GM18873 (cell line): Measurements from ENCODE around the gene BTBD3.

Source experiments
- ATAC-seq: cut with Tn5 transposase; IDR thresholded peaks from one replicate; pipeline ENCODE4 v1.9.1; 2021; ENCODE audit warnings: mild to moderate bottlenecking, moderate library complexity, moderate number of reproducible peaks; ENCODE audit not compliant: unreplicated experiment, low FRiP score

Gene BTBD3

DNA sequence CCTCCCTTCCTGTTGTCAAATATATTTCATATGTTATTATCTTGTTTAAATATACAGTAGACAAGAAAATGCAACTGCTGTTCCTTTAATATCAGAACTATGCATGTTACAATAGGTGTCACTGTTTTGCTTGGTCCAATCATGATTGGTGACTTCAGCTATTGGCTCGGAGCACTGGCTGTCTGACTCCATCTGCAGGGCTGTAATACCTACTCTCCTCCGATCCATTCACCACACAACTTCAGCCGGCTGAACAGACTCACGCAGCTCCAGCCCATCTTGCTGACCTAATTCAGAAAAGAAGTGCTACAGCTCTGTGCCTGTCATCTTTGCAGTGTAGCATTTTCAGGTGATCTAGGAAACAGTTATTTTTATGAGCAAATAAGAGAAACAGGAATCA lies at the start of gene BTBD3:
Gene BTBD3, plus strand, starts transcription at position 231 of the 400 bp plus-strand sequence. CDS start 383 bp downstream, outside the sequence.
- ATAC-seq, result no peak

DNA sequence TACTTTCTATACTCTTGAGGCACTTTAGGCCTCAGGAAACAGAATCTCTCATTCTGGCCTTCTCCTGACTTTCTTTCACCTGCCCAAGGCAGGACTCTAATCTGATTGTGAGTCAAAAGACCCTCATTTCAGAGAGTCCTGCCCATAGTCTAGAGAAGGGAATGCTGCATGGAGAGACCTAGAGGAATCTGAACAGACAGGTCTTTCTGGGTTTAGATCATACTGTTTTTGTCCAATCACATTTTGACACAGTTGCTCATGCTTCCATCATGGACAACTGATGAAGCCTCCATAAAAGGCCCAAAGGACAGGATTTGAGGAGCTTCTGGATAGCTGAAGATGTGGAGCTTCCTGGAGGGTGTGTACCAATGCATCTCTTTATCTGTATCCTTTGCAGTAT lies 48.1 kb upstream of the BTBD3 start:
- ATAC-seq, result no peak

DNA sequence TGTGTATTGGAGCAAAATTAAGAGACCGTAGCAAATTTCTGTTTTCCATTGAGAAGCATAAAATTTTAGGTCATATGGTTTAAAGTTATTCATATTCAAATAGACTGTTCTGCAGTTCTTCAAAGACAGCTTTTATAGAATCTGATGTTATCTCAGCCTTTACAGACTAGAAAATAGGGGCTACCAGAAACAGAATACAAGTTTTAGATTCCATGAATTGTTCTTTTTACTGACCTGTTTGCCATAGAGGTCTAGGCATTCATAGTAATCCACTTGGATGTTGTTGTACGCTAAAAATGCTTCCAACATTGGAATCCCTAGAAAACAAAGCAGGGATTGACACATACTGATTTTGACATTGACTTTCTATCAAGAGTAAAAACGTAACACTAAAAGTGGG lies 47.3 kb upstream of the BTBD3 start:
- no peak for ATAC-seq

DNA sequence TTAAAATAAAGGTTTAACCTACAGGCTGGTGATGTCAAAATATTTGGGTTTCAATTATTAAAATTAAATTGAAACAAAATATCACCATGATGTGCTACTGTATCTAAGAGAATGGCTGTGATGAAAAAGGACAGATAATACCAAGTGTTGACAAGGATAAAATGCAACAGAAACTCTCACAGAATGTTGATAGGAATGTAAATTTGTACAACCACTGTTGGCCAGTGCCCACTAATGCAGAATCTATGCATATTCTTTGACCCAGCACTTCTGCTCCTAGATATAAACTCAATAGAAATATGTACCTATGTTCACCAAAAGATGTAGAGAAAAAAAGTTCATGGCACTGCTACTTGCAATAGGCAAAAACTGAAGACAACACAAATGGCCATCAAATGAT lies 41.1 kb upstream of the BTBD3 start:
- no peak for ATAC-seq

DNA sequence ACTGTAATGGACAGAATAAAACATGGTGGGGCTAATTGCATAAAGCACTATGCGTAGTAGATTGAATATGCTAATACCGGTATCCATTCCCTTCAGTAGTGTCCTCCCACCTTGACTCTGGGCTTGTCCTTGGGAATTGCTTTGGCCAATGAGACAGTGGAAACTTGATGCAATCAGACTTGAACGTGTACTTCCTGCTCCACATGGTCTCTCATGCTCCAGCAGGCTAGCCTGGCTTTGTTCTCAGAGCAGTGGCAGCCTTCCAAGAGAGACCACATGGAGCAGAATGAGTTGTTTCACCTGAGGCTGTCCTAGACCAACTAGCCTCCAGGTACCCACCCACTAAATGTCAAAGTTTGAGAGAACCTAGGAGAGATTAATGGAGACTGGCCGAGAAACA lies 37.0 kb upstream of the BTBD3 start:
- ATAC-seq, result no peak

DNA sequence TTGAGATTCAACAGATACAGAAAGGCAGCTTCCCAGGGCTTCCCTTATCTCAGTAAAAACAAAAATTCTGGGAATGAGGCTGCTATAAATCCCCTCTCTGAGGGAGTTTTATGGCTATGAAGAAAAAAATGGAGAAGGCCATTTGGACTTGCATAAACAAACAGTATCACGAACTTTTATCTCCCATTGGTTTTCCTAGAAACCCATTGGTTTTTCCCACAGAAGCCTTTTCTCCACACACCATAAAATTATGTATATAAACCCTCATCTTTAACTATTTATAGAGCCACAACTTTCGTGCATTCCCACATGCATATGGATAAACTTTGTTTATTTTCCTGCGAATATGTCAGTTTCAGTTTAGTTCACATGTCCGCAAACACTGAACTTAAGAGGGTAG lies 36.2 kb upstream of the BTBD3 start:
- no peak for ATAC-seq

DNA sequence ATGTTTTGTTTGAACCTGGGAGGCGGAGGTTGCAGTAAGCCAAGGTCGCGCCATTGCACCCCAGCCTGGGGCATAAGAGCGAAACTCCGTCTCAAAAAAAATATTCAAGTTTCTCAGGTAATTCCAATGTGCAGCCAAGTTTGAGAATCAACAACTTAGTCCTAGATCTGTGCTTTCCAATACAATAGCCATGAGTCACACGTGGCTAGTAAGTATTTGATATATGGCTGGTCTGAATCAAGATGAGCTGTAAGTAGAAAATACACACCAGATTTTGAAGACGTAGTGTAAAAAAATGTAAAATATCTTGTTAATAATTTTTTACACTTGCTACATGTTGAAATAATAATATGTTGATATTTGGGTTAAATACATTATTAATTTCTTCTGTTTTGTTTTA lies 35.0 kb upstream of the BTBD3 start:
- no peak for ATAC-seq

DNA sequence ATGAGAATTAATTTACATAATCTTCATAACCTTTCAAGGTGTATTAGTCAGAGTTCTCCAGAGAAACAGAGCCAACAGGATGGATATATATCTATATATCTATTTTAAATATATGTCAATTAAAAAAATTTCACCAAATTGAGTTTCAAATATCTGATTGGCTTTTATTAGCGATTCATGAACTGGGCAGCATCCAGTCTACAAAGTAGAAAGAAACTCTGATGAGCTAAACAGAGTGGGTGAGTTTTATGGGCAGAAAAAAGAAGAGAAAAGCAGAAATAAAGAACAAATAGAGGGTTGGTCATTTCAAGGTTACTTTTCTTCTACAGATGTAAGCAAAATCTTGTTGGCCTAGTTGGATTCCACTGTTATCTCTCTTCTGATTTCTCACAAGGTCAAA lies 29.0 kb upstream of the BTBD3 start:
- no peak for ATAC-seq

DNA sequence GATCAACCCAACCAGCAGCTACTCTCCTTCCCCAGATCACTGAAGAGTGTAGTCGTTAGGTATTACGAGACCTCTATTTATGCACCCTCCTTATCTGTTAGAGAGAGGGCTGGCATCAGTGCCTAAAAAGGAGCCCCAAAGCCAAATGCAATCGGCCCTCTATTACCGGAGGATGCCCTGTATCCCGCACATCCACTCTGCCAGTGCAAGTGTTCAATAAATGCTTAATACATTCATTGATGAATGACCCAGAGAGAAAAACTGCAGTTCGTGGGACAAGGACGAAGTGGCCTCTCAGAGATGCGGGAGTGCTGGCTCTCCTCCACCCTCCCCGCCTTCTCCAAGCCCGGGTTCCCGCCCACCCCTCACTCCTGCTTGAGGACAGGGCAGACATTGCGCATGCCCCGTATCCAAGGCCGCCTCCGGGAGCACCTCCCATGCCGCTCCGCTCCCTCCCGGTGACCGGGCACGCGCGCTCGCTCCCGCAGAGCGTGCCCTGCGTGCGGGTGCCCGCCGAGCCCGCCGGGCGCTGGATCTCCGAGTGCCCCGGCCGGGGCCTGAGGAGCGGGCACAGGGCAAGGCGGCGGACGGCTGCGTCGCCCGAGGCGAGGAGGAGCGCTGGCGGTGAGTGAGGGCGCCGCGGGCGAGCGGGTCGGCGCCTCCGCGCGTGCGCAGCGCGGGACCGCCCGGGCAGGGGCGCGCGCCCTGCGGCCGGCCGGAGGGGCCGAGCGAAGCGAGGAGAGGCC lies 27.2 kb upstream of the BTBD3 start:
- ATAC-seq, result no peak

DNA sequence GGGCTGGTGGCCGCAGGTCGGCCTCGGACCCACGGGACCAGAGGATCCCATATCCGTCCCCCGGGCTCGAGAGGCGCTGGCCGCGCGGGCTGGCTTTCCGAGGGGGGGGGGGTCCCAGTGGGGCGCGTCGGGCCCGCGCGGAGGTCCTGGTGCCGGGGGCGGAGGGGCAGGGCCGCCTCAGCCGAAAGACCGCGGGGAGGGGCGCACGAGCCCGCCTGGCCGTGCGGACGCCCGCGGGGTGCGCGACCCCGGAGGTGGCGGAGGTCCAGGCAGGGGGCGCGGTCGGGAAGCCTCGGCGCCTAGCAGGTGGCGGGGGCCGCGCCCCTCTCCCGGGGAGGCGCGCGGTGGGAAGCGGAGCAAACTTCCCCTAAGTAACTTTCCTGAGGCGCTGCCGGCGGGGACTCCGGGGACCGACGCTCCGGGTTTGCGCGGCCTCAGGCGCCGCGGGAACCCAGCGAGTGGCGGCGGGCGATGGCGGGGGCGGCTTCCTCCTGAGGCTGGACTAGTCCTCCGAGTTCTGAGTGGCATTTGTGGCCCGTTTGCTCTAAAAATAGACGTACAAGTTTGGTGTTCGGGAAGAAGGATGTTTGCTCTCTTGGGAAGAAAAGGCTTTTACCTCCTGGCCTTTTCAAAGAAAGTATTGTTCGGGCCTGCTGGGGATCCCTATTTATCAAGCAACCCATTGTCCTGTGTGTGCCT lies 26.5 kb upstream of the BTBD3 start:
- no peak for ATAC-seq

DNA sequence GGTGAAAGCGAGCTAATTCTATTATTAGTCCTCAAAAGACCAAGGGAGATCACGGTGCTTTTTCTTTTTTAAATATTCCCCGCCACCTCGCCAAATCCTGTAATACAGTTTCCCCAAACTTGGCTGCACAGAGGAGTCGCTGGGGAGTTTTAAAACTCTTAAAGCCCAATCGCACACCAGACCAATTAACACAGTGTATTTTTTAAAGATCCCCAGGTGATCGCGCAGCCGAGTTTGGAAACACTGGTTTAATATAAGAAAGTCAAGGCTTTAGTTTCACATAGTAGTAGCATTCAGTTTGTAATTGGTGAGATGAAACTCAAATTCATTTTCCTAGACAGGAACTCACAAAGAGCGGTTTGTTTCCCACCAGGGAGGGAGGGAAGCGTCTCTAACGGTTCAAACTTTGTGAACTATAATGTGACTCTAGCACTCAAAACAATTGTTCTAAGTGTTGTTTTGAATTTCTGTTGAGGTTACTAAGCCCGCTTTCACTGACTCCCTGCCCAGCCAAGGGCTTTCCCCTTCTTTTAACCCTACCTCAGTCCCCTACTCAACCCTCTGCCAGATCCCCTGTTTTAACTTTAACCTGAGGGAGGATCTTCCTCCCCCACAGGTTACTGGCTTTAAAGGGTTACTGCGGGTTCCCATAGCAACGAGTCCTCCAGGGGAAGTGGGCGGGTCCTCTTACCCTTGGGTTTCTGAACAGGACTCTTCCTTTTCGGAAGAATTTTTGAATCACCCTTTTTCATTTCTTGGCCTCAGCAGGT lies 25.7 kb upstream of the BTBD3 start:
- no peak for ATAC-seq

DNA sequence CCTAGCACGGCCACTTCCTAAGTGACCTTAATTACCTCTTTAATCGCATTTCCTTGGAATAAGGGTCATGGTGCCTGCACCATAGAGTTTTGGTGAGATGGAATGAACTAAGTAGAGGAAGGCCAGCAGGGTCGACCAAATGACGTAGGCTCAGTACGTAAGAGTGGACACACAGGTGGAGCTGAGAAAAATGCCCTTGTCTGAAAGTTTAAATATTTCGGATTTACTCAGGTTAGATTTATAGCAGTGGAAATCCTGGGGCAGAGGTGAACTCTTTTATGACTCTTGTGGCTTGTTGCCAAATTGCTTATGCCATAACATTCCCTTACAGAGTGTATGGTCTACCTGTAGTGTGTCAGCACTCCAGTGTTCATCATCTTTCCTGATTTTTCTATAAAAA lies 23.6 kb upstream of the BTBD3 start:
- ATAC-seq, result no peak

DNA sequence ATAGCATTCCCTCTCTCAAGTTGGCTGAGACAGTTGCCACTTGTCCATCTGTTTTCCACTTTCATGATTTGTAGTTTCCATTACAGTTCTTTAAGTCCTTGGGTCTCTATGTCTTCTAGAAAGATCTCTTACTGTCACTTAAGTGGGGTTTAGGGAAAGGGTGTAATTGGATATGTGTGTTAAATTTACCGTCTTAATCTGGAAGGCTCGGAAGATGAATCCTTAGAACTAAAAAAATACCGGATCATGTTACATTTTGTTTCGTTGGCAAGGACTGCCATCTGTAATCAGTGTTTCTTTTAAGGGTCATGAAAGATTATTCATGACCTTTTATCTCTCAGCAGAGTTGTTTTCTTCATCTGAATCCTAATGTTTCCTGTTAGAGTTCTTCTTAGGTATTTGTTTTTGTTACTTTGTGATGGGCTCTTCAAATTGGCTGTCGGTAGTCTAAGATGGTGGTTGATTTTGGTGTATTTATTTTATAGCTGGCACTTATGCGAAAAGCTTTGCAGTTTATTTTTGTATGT lies 21.8 kb upstream of the BTBD3 start:
- no peak for ATAC-seq

DNA sequence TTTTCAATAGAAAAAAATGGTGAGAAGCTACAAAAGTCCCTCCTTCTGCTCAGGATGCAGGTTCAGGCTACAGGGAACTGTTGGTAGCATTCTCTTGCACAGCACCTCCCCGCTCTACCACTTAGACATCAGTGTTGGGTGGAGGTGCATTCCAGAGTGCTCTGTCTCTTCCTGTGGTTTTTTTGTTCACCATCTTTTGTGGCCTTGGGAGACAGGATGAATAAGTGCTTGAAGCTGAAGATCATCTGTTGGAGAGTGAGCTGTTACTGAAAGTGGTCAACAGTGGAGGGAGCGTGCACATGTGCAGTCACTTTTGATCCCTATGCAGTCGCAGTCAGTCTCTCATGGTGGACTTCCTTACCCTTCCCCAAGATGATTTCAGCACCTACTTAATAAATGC lies 16.6 kb upstream of the BTBD3 start:
- no peak for ATAC-seq

DNA sequence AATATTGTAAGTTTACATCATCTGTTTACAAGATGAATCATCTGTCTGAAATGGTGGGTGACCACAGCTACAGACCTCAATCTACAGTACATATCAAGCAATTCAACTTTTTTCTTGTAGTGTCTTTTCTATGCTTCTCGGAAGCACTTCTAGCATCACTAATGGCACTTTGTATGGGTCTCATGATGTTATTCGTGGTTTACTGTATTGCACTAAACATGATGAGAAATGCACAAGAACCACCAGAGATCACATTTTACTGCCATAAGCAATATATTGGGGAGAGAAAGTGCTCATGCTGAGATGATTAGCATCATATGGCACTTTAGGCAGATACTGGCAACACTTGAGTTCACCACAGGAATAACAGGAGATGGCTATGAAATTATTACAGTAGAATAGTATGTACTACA lies 15.4 kb upstream of the BTBD3 start:
- ATAC-seq, result no peak

DNA sequence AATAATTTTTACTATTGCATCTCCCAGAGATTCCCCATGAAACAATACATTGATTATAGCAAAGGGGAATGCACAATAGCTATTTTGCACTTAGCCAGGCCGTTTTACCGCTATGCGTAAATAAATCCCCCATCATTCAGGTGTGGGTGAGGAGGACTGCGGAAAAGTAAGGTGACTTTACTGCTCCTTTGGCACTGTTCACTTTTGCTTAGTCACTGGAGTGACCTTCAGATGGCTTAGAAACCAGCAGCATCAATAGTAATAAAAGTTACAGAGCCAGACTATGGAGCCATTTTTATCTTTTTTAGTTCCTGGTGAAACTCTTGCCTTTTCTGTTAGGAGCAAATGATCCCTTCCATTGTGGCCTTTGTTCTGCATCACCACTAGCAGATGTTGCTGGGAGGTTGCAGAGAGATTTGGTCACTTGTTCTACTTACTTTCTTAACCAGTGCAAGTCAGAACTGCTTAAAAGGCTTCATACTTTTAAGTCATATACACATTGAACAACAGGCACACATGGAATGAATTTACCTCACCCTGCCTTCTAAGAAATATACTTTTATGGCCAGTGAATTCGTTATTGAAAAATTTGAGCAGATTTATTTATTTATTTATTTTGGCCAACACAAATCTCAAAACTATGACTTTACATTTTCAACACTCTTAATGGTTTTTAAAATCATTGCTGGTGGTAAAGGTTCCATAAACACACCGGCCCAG lies 12.1 kb upstream of the BTBD3 start:
- no peak for ATAC-seq

DNA sequence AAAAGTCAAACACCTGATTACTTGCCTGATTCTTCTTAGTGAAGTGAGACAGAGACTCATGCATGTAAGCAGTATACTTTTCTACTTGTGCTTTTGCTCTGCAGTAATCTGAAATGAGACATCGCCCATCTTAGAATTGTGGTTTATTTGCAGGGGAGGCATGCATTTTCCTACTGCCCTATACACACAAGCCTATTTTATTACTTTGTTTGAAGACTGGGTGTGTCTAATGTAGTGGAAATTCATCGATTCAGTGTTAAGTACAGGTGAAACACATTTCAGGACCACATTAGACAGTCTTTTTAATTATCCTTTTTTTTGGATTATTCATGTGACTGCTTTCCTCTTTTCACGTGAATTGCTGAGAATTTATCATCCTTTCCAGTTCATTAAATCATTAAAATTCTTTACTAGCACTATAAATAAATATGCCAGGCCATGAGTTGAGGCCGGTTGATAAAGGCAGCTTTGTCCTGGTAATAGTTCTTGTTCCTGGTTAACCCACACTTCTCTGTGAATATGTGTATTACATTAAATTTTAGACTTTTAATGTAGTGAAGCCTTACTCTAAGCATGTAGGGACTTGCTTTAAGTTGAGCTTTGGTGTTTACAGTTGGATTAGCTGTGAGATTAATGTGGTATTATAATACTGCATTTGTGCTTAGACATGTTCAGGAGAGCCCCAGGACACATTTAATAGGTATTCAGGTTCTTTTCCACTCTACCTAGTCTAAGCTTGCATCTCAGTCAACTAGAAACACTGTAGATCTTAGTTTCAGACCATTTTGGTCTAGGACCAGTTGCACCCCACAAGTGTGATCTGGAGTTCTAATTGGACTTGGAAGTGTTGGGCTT lies 10.8 kb upstream of the BTBD3 start:
- no peak for ATAC-seq

DNA sequence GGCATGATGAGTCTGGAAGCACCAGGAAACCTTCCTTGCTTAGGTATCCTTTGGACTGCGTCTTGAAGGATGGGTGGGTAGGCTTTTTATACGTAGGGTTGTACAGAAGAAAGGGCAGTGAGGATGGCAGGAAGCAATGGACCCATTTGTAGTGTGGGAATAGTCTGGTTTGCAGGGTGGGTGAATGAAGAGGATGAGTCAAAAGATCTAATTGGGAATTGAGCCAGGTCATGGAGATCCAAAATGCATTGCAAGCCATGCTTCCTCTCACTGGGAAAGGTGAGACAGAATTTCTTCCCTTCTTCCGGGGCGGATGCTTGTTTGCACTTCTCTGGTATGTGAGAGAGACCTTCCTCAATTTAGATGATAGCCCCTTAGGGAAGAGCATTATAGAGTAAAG lies 10.1 kb upstream of the BTBD3 start:
- no peak for ATAC-seq

DNA sequence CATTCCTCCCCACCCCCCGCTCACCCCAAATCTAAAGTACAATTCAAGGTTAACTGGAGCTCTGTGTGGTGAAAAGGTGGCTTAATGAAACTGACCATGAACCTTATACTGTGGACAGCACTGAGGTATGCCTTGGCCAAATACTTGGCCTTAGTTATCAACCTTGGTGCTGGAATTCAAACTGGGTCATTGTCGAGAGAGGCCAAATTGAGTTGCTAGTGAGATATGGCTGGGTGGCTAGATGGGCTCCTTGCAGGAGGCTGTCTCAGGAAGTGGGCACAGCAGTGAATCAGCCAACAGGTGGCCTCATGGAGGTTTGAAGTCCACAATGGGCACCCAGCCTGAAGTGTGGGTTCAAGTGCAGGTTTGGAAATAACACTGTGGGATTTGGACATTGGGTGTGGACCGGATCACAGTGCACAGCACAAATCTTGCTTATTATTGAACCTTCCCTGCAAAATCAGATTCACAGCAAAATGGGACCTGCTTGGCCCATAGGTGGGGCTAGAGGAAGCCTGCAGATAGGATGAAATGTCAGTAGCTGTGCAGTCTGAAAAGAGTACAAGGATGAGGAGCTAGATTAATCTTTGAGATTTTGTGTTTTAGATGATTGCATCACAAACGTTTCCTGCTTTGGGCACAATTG lies 5.6 kb upstream of the BTBD3 start:
- ATAC-seq, result no peak
